ENCODE results near the gene TSPAN33.

GRCh38 chr7:129147731-129148130, 3.2 kb downstream of the TSPAN33 start:
- TF ChIP-seq CTCF (IDR thresholded peaks at IDR 0.05) = no peak
- TF ChIP-seq EP300 (IDR thresholded peaks at IDR 0.05) = no peak
